Measurements from ENCODE around the gene GYPB.
"Not testable (repeated sequence)": the region's sequence is repeated elsewhere in the genome, so short reads cannot be mapped to it uniquely, and the experiment has no call there.

DNA sequence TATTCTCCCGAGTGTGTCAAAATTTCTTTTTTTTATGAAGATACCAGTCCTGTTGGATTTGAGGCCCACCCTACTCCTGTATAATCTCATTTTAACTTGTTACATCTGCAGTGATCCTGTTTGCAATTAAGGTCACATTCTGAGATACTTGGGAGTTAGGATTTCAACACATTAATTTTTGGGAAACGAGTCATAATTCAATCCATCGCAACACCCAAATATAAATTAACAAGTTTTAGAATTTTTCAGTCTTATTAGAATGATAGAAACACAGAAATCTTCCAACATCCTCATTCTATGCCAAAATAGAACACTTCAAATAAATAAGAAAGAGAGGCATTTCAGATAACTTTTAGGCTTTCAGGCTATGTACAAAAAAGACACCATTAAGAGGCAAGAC, 36.2 kb upstream of the GYPB start:
- TF ChIP-seq EZH2 (IDR thresholded peaks at IDR 0.05; ENCODE audit: insufficient read depth, poor library complexity, severe bottlenecking); EZH2phosphoT487 (IDR thresholded peaks at IDR 0.05; ENCODE audit: insufficient read depth, low read depth): not testable (repeated sequence)

All from GM23248 (cell line).